ENCODE results near the gene HABP2. TPM values are rescaled to one million over a fixed set of nuclear protein-coding genes. Genes with fewer than 3 reads are reported as not detected.

Gene HABP2
- total RNA-seq (not detected in 2 replicates), polyA plus RNA-seq (0.06 TPM in 1 of 2 replicates, not detected in the other)

DNA sequence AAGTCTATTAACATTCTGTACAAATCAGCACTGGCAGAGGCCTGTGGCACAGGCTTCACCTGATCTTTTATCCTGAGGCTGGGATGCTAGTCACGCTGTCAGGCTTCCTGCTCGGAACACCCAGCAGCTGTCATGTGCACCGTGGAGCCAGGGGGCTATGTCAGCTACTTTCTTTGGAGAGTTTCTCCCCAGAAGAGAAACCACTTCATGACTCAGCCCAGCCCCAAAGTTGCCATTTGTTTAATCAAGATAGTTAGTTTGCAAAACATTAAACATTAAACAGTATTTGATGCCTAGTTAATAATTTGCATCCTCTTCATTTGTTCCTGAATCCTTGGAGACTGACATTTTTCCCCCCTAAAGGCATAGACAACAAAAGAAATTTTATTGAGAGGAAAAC is at the start of gene HABP2:
HABP2 (plus strand) TSS at position 353 of the 400 bp plus-strand sequence. CDS start 69 bp downstream, outside the sequence.
- TF ChIP-seq, protein P1, sequence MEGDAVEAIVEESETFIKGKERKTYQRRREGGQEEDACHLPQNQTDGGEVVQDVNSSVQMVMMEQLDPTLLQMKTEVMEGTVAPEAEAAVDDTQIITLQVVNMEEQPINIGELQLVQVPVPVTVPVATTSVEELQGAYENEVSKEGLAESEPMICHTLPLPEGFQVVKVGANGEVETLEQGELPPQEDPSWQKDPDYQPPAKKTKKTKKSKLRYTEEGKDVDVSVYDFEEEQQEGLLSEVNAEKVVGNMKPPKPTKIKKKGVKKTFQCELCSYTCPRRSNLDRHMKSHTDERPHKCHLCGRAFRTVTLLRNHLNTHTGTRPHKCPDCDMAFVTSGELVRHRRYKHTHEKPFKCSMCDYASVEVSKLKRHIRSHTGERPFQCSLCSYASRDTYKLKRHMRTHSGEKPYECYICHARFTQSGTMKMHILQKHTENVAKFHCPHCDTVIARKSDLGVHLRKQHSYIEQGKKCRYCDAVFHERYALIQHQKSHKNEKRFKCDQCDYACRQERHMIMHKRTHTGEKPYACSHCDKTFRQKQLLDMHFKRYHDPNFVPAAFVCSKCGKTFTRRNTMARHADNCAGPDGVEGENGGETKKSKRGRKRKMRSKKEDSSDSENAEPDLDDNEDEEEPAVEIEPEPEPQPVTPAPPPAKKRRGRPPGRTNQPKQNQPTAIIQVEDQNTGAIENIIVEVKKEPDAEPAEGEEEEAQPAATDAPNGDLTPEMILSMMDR (IDR thresholded peaks at IDR 0.05; ENCODE audit: low read depth, low read length): no peak
- Histone ChIP-seq H3K36me3 (no peaks in the 10 kb centered on the region), H3K4me3 (no peak within 1 kb of the TSS), H3K27ac (no peak within 1 kb of the TSS), H3K9me3 (ENCODE audit: low read depth) (no peaks in the 10 kb centered on the region), H3K4me1 (ENCODE audit: low read depth) (no peaks in the 10 kb centered on the region), H3K27me3 (peaks cover 8% of the 10 kb centered on the region)
- DNase-seq (ENCODE audit: low read depth in 1 of 2, low spot score in 1 of 2): no peak

DNA sequence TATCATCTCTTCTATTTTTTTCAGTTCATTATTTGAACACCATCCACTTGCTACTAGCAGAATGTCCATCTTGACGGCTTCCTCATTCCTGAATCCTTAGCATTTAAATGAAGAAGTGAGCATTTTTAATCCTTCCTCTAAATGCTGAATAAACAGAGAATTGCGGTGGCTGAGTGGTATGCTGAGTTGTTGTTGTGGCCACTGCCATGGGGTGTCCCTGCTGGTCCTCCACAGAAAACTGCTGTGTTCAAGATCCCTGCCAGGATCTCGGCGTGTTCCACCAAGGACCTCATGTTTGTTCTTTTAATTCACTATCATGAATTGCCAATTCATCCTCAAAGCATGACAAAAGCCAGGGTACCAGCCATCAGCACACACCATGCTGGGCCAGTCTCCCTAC is 48.9 kb upstream of the HABP2 start:
- Histone ChIP-seq H3K4me3 (no peak overlapping the region), H3K36me3 (no peaks in the 10 kb centered on the region), H3K27me3 (no peaks in the 10 kb centered on the region), H3K27ac (no peak overlapping the region), H3K9me3 (ENCODE audit: low read depth) (no peaks in the 10 kb centered on the region), H3K4me1 (ENCODE audit: low read depth) (no peaks in the 10 kb centered on the region)
- TF ChIP-seq, protein P1 (IDR thresholded peaks at IDR 0.05; ENCODE audit: low read depth, low read length): no peak
- DNase-seq (ENCODE audit: low read depth in 1 of 2, low spot score in 1 of 2): no peak

DNA sequence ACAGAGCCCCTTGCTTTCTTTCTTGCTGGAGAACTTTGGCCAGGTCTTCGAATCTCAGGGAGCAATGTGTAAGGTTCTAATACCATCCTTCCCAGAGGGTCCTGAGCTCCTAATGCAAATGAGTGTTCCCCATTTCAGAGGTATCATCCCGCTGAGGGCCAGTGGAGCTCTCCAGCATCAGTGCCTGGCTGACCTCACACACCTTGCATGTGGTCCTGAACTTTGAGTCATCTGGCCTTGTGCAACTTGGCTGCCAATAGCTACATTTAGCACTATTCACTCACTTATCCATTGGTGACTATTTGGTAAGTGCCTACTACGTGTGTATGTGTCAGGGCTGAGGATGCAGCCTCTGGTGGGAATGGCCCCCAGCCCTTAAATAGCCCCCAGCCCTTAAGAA is 48.4 kb upstream of the HABP2 start:
- Histone ChIP-seq H3K27ac (no peak overlapping the region), H3K27me3 (no peaks in the 10 kb centered on the region), H3K36me3 (no peaks in the 10 kb centered on the region), H3K4me1 (ENCODE audit: low read depth) (no peaks in the 10 kb centered on the region), H3K9me3 (ENCODE audit: low read depth) (no peaks in the 10 kb centered on the region), H3K4me3 (no peak overlapping the region)
- TF ChIP-seq, protein P1 (IDR thresholded peaks at IDR 0.05; ENCODE audit: low read depth, low read length): no peak
- no peak for DNase-seq (ENCODE audit: low read depth in 1 of 2, low spot score in 1 of 2)

DNA sequence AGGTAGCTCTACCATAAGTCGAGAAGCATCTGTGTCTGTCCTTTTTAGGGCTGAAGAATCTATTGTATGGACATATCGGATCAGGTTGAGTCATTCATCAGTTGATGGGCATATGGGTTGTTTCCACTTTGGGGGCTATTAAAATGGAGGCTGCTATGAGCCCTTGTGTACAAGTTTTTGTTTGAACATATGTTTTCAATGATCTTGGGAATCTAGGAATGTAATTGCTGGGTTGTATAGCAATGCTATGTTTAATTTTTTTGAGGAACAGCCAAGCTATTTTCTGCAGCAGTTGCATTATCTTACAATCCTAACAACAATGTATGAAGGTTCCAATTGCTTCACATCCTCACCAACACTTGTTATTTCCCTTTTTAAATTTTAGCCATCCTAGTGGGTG is 46.4 kb upstream of the HABP2 start:
- TF ChIP-seq, protein P1 (IDR thresholded peaks at IDR 0.05; ENCODE audit: low read depth, low read length): no peak
- H3K36me3 ChIP-seq: no peaks in the 10 kb centered on the region
- H3K4me3 ChIP-seq: no peak overlapping the region
- no peaks in the 10 kb centered on the region for H3K9me3 ChIP-seq (ENCODE audit: low read depth)
- H3K27me3 ChIP-seq: no peaks in the 10 kb centered on the region
- no peak overlapping the region for H3K27ac ChIP-seq
- DNase-seq (ENCODE audit: low read depth in 1 of 2, low spot score in 1 of 2): no peak
- no peaks in the 10 kb centered on the region for H3K4me1 ChIP-seq (ENCODE audit: low read depth)

DNA sequence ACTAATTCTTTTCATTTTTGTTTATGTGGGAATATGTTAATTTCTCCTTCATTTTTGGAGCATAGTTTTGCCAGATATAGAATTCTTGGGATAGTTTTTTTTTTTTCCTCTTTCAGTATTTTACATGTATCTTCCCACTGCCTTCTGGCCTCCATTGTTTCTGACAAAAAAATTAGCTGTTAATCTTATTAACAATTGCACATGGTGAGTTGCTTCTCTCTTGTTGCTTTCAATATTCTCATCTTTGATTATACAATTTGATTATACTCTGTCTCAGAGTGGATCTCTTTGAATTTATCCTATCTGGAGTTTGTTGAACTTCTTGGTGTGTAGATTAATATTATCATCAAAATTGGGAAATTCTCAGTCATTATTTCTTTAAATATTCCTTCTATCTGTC is 41.4 kb upstream of the HABP2 start:
- DNase-seq (ENCODE audit: low read depth in 1 of 2, low spot score in 1 of 2): no peak

More for the DNA sequence above, 41.4 kb upstream of the HABP2 start:
- Histone ChIP-seq H3K9me3 (ENCODE audit: low read depth) (no peaks in the 10 kb centered on the region), H3K4me3 (no peak overlapping the region), H3K27ac (no peak overlapping the region), H3K36me3 (no peaks in the 10 kb centered on the region), H3K4me1 (ENCODE audit: low read depth) (no peaks in the 10 kb centered on the region), H3K27me3 (no peaks in the 10 kb centered on the region)
- TF ChIP-seq, protein P1 (IDR thresholded peaks at IDR 0.05; ENCODE audit: low read depth, low read length): no peak
